ENCODE measurements around the gene RAB5B. TPM values are rescaled to one million over a fixed set of nuclear protein-coding genes. Genes with fewer than 3 reads are reported as not detected.

Gene RAB5B
- total RNA-seq, 1 experiment from 2014 or later, result 48.4 TPM

DNA sequence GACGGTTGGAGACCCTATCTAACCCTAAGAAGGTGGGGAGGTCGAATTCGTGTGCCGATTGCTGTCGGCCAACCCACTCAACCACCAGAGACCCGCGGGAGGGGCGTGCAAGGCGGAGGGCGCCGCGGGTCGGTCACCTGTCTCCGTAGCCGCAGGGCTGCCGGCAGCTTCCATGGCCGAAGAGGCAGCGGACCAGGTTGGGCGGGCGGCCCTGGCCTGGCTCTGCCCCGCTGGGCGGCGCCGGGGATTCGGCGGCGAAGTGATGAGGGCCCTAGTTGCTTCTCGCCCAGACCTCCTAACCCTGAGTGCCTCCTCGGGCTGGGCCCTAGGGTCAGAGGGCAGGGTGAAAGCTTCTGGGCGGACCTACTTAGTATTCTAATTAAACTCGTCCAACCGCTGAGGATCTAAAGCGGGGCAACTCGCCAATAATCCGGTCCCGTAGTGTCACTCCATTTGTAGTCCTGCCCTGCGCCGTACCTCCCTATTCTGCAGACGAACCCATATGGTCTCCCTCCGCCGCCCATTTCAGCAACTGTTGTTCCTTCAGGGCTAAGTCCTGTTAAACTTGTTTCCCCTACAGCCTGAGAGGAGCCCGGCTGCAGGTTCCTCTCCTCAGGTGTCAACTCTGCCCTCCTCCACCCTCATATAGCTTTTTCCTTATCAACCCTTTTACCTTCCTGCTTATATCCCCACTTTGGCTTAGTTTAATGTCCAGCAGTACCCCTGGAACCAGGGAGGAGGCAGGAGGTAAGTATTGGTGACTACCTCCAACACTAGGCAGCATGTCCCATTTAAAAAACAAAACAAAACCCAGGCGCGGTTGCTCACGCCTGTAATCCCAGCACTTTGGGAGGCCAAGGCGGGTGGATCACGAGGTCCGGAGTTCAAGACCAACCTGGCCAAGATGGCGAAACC, 46.0 kb upstream of the RAB5B start, which contains the start of gene PYM1:
TSS of gene PYM1 (minus strand) at position 307 of the 915 bp plus-strand sequence. CDS start at position 174, 133 bp downstream.
- H3K9me3 Mint-ChIP-seq, result no peaks in the 10 kb centered on the region; a peak in 1 of 5 replicates
- no peak within 1 kb of the TSS for H4K8ac ChIP-seq (replicated peaks; ENCODE audit: insufficient read length, low read depth, low read length)
- H3K27ac Mint-ChIP-seq, result peak within 1 kb of the TSS; percentile 99
- H2BK12ac ChIP-seq (ENCODE audit: insufficient read length, low read depth, low read length), result peak within 1 kb of the TSS; percentile 47
- no peak within 1 kb of the TSS for H3T11ph ChIP-seq (ENCODE audit: low read length)
- peak within 1 kb of the TSS; percentile 98 for H3K9ac ChIP-seq (ENCODE audit: extremely low read depth, insufficient read length, low read length)
- no CpG with 5 or more reads among the region's 49 CpGs for WGBS (ENCODE audit: extremely low coverage, insufficient read length, low lambda C conversion rate)
- peak within 1 kb of the TSS; percentile 81 for H3K18ac ChIP-seq (ENCODE audit: insufficient read length, low read depth, low read length)
- peak; percentile 96 for DNase-seq
- peaks cover 6% of the 10 kb centered on the region; the same call in 1 of the 2 replicates for H3K4me1 ChIP-seq (ENCODE audit: insufficient read depth, low read length)
- H3K36me3 Mint-ChIP-seq (ENCODE audit: insufficient read depth in 1 of 3, low read depth in 3 of 3), result peaks cover 5 to 23% (median 19%) of the 10 kb centered on the region in 3 experiments; a peak in 5 of 7 replicates
- H2BK15ac ChIP-seq (ENCODE audit: low read depth, low read length), result no peak within 1 kb of the TSS
- peak within 1 kb of the TSS; percentile 96 to 99 for H3K4me3 Mint-ChIP-seq
- H3K4me2 ChIP-seq (ENCODE audit: insufficient read depth, insufficient read length, low read length), result peak within 1 kb of the TSS; percentile 90
- no peak within 1 kb of the TSS for H2AK5ac ChIP-seq (ENCODE audit: insufficient read length, low read length)
- peaks cover 22% of the 10 kb centered on the region; the same call in 1 of the 2 replicates for H3K79me2 ChIP-seq (ENCODE audit: insufficient read depth, low read length)
- peak within 1 kb of the TSS; percentile 80 for H3K27ac ChIP-seq (ENCODE audit: insufficient read length, low read depth, low read length)
- H3K14ac ChIP-seq (ENCODE audit: insufficient read depth, low read length), result peak within 1 kb of the TSS; percentile 95
- no peak within 1 kb of the TSS for H4K91ac ChIP-seq (ENCODE audit: insufficient read length, low read depth, low read length)
- no peak within 1 kb of the TSS for H2BK120ac ChIP-seq (ENCODE audit: low read depth, low read length, poor library complexity, severe bottlenecking)
- H2BK5ac ChIP-seq (ENCODE audit: insufficient read length, low read length), result peak within 1 kb of the TSS; percentile 78
- peaks cover 44 to 47% of the 10 kb centered on the region in 2 experiments for H3K4me1 Mint-ChIP-seq
- H3K9me3 ChIP-seq (ENCODE audit: control insufficient read depth, low read depth, low read length), result no peaks in the 10 kb centered on the region
- no peak within 1 kb of the TSS; the same call in 1 of the 2 replicates for H3K4ac ChIP-seq (ENCODE audit: low read depth, low read length)
- peaks cover 16% of the 10 kb centered on the region for H3K27me3 Mint-ChIP-seq (ENCODE audit: low read depth)
- H4K5ac ChIP-seq (ENCODE audit: insufficient read length, low read depth, low read length), result no peak within 1 kb of the TSS
- H3K23me2 ChIP-seq (ENCODE audit: insufficient read length, low read depth, low read length, poor library complexity, severe bottlenecking), result peaks cover 21% of the 10 kb centered on the region
- H3K23ac ChIP-seq (ENCODE audit: insufficient read length, low read depth, low read length), result no peak within 1 kb of the TSS
- TF ChIP-seq, protein P1, sequence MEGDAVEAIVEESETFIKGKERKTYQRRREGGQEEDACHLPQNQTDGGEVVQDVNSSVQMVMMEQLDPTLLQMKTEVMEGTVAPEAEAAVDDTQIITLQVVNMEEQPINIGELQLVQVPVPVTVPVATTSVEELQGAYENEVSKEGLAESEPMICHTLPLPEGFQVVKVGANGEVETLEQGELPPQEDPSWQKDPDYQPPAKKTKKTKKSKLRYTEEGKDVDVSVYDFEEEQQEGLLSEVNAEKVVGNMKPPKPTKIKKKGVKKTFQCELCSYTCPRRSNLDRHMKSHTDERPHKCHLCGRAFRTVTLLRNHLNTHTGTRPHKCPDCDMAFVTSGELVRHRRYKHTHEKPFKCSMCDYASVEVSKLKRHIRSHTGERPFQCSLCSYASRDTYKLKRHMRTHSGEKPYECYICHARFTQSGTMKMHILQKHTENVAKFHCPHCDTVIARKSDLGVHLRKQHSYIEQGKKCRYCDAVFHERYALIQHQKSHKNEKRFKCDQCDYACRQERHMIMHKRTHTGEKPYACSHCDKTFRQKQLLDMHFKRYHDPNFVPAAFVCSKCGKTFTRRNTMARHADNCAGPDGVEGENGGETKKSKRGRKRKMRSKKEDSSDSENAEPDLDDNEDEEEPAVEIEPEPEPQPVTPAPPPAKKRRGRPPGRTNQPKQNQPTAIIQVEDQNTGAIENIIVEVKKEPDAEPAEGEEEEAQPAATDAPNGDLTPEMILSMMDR (conservative IDR thresholded peaks at IDR 0.05), result no peak
- no peak within 1 kb of the TSS for H2BK20ac ChIP-seq (ENCODE audit: low read depth, low read length, poor library complexity, severe bottlenecking)
- H4K20me1 ChIP-seq (ENCODE audit: control insufficient read depth, insufficient read depth, insufficient read length), result no peaks in the 10 kb centered on the region
- peaks cover 4% of the 10 kb centered on the region; the same call in 1 of the 2 replicates for H3K27me3 ChIP-seq (ENCODE audit: insufficient read depth, low read length)
- peaks cover 5% of the 10 kb centered on the region for H3K79me1 ChIP-seq (ENCODE audit: insufficient read depth, low read depth, low read length, poor library complexity, severe bottlenecking)
- H3K56ac ChIP-seq (ENCODE audit: insufficient read length, low read depth, low read length), result no peak within 1 kb of the TSS
- H2AFZ ChIP-seq (ENCODE audit: low read length), result no peak within 1 kb of the TSS
